Activated T-cell treated with anti-CD3 and anti-CD28 coated beads for 24 hours (primary cell): ENCODE data around the gene TLR10.
"Not testable (repeated sequence)": the region's sequence is repeated elsewhere in the genome, so short reads cannot be mapped to it uniquely, and the experiment has no call there.

Experiments used
- DNase-seq: peaks from one replicate; pipeline ENCODE4 v3.0.0-alpha.2; 2020; ENCODE audit warnings: low read depth

The TLR10 gene

GRCh38 chr4:38782452-38783108 lies at the start of gene TLR10:
Gene TLR10, minus strand, starts transcription at chr4:38782990. Its CDS starts 7,400 bp downstream, at chr4:38775590.
- DNase-seq = peak; percentile 20

- no peak for DNase-seq
Observed at GRCh38 chr4:38832206-38832605, 49.4 kb upstream of the TLR10 start.

GRCh38 chr4:38831653-38832052 lies 48.9 kb upstream of the TLR10 start:
- no peak for DNase-seq

- DNase-seq = no peak
Observed at GRCh38 chr4:38829237-38829636, 46.4 kb upstream of the TLR10 start.

GRCh38 chr4:38823766-38824165 lies 41.0 kb upstream of the TLR10 start:
- DNase-seq = no peak

- DNase-seq = no peak
Observed at GRCh38 chr4:38822748-38823303, 40.0 kb upstream of the TLR10 start.

- DNase-seq = no peak
Observed at GRCh38 chr4:38821739-38822138, 38.9 kb upstream of the TLR10 start.

GRCh38 chr4:38820329-38821061 lies 37.7 kb upstream of the TLR10 start:
- DNase-seq = no peak

- DNase-seq = no peak
Observed at GRCh38 chr4:38819569-38819968, 36.8 kb upstream of the TLR10 start.

GRCh38 chr4:38818441-38818976 lies 35.7 kb upstream of the TLR10 start:
- DNase-seq = no peak

GRCh38 chr4:38815885-38816782 lies 33.3 kb upstream of the TLR10 start:
- DNase-seq = no peak

GRCh38 chr4:38814386-38814785 lies 31.6 kb upstream of the TLR10 start:
- no peak for DNase-seq

GRCh38 chr4:38811297-38811696 lies 28.5 kb upstream of the TLR10 start:
- DNase-seq = no peak

GRCh38 chr4:38807462-38807861 lies 24.7 kb upstream of the TLR10 start:
- DNase-seq = not testable (repeated sequence)

- not testable (repeated sequence) for DNase-seq
Observed at GRCh38 chr4:38806251-38806650, 23.5 kb upstream of the TLR10 start.

GRCh38 chr4:38805530-38806145 lies 22.8 kb upstream of the TLR10 start:
- no peak for DNase-seq

GRCh38 chr4:38804654-38805295 lies 22.0 kb upstream of the TLR10 start, which contains the start of gene TLR1:
Gene TLR1, minus strand, starts transcription at chr4:38804791. Its CDS starts 5,960 bp downstream, at chr4:38798831.
- no peak for DNase-seq

- peak; percentile 15 for DNase-seq
Observed at GRCh38 chr4:38803833-38804653, 21.3 kb upstream of the TLR10 start.

GRCh38 chr4:38802561-38803355 lies 20.0 kb upstream of the TLR10 start:
- DNase-seq = no peak
